IMR-90 (cell line): ENCODE measurements around the gene LMBR1L. TPM values are rescaled to one million over a fixed set of nuclear protein-coding genes. Genes with fewer than 3 reads are reported as not detected.
"Not testable (repeated sequence)": the region's sequence is repeated elsewhere in the genome, so short reads cannot be mapped to it uniquely, and the experiment has no call there.

Experiments
- ATAC-seq: fragments of 200-7000 bp; cut with Tn5 transposase; 2 replicates; pipeline ENCODE4 v1.9.1; 2020; ENCODE audit warnings: low read depth, mild to moderate bottlenecking, moderate library complexity
- BruUV-seq: library from RNA; stranded (reverse); fragments of 400-500 nt; replicated peaks from 2 replicates; lab custom pipeline; 2021; lab: Mats Ljungman, UMichigan
- CTCF ChIA-PET: fragments of 300-600 bp; formaldehyde crosslinking; extraction: SDS; loops from one replicate; lab custom pipeline; 2021; ENCODE audit warnings: antibody characterized with exemption; lab: Yijun Ruan, JAX
- POLR2A ChIA-PET: fragments of 300-600 bp; sonication (Branson Sonifier 250); formaldehyde crosslinking; loops from one replicate; lab custom pipeline; 2022; ENCODE audit warnings: antibody characterized with exemption; ENCODE audit not compliant: unreplicated experiment; lab: Charles Lee
- DNase-seq: peaks from one replicate; pipeline ENCODE4 v3.0.0; 2013
- H2AFZ ChIP-seq: replicated peaks from 2 replicates; pipeline ENCODE3; 2013; ENCODE audit warnings: low read length, mild to moderate bottlenecking; ENCODE audit not compliant: poor library complexity
- H2AK5ac ChIP-seq: 2 replicates; pipeline ENCODE4 v1.6.1; 2013; ENCODE audit warnings: low read depth, low read length, inconsistent platforms
- H2AK9ac ChIP-seq: replicated peaks from 2 replicates; pipeline ENCODE3; 2013; ENCODE audit warnings: mild to moderate bottlenecking, low read depth, low read length, moderate library complexity; ENCODE audit not compliant: poor library complexity
- H2BK120ac ChIP-seq: 2 replicates; pipeline ENCODE4 v1.6.1; 2013; ENCODE audit warnings: low read depth, low read length, inconsistent platforms
- H2BK15ac ChIP-seq: 3 replicates; pipeline ENCODE4 v1.6.1; 2013; ENCODE audit warnings: low read depth, low read length, inconsistent platforms
- H2BK20ac ChIP-seq: 2 replicates; pipeline ENCODE4 v1.6.1; 2013; ENCODE audit warnings: low read depth, mild to moderate bottlenecking, inconsistent platforms, low read length, moderate library complexity
- H2BK5ac ChIP-seq: 2 replicates; pipeline ENCODE4 v1.6.1; 2013; ENCODE audit warnings: mild to moderate bottlenecking, low read depth, low read length, inconsistent platforms; ENCODE audit not compliant: poor library complexity, severe bottlenecking
- H3K14ac ChIP-seq: replicated peaks from 2 replicates; pipeline ENCODE4 v1.6.1; 2013; ENCODE audit warnings: low read depth, low read length, inconsistent platforms
- H3K18ac ChIP-seq: 2 replicates; pipeline ENCODE4 v1.6.1; 2013; ENCODE audit warnings: low read depth, low read length, control low read depth
- H3K23ac ChIP-seq: 2 replicates; pipeline ENCODE4 v1.6.1; 2013; ENCODE audit warnings: low read depth, low read length, inconsistent platforms
- H3K27ac ChIP-seq: 2 replicates; pipeline ENCODE4 v1.5.1; 2013; ENCODE audit warnings: mild to moderate bottlenecking, control low read depth, low read length; ENCODE audit not compliant: insufficient read depth
- H3K27me3 ChIP-seq: 2 replicates; pipeline ENCODE4 v1.6.1; 2013; ENCODE audit warnings: low read length; ENCODE audit not compliant: control insufficient read depth, insufficient read depth
- H3K36me3 ChIP-seq: 2 replicates; pipeline ENCODE4 v1.6.1; 2013; ENCODE audit warnings: low read length, mixed read lengths; ENCODE audit not compliant: control insufficient read depth, insufficient read depth
- H3K4ac ChIP-seq: 2 replicates; pipeline ENCODE4 v1.6.1; 2013; ENCODE audit warnings: low read depth, low read length, inconsistent platforms
- H3K4me1 ChIP-seq: 2 replicates; pipeline ENCODE4 v1.6.1; 2013; ENCODE audit warnings: low read length, mixed read lengths; ENCODE audit not compliant: control insufficient read depth, insufficient read depth
- H3K4me2 ChIP-seq: 2 replicates; pipeline ENCODE4 v1.6.1; 2013; ENCODE audit warnings: low read depth, mild to moderate bottlenecking, control low read depth, low read length, moderate library complexity
- H3K4me3 ChIP-seq: 2 replicates; pipeline ENCODE4 v1.5.1; 2013; ENCODE audit warnings: low read depth, mild to moderate bottlenecking, control low read depth, low read length, moderate library complexity; ENCODE audit not compliant: insufficient read depth
- H3K56ac ChIP-seq: 2 replicates; pipeline ENCODE4 v1.6.1; 2013; ENCODE audit warnings: low read length, inconsistent platforms; ENCODE audit not compliant: insufficient read depth; ENCODE audit errors: extremely low read depth
- H3K79me1 ChIP-seq, 2 experiments: 2 replicates each; pipeline ENCODE4 v1.6.1; 2013; ENCODE audit warnings: low read length in 2 of 2, inconsistent platforms in 1 of 2, low read depth in 1 of 2
- H3K9ac ChIP-seq: 2 replicates; pipeline ENCODE4 v1.6.1; 2013; ENCODE audit warnings: low read depth, low read length, control low read depth
- H3K9me1 ChIP-seq: 2 replicates; pipeline ENCODE4 v1.6.1; 2013; ENCODE audit warnings: low read length, inconsistent platforms; ENCODE audit not compliant: insufficient read depth
- H3K9me3 ChIP-seq: 2 replicates; pipeline ENCODE4 v1.6.1; 2013; ENCODE audit warnings: low read length; ENCODE audit not compliant: control insufficient read depth, insufficient read depth
- H4K20me1 ChIP-seq: 2 replicates; pipeline ENCODE4 v1.6.1; 2013; ENCODE audit warnings: low read length, inconsistent platforms; ENCODE audit not compliant: insufficient read depth
- H4K5ac ChIP-seq: 2 replicates; pipeline ENCODE4 v1.6.1; 2013; ENCODE audit warnings: mild to moderate bottlenecking, low read depth, low read length, control low read depth
- H4K8ac ChIP-seq, 2 experiments: 2 replicates each; pipeline ENCODE4 v1.6.1; 2013; ENCODE audit warnings: low read depth in 2 of 2, low read length in 2 of 2, control low read depth in 1 of 2, inconsistent platforms in 1 of 2
- H4K91ac ChIP-seq: 2 replicates; pipeline ENCODE4 v1.6.1; 2013; ENCODE audit warnings: low read depth, low read length, inconsistent platforms; ENCODE audit not compliant: insufficient read depth
- RCOR1 ChIP-seq: IDR thresholded peaks from 2 replicates; pipeline ENCODE4 v1.6.1; 2012; ENCODE audit warnings: mild to moderate bottlenecking, low read length, improper control_type of control experiment; ENCODE audit not compliant: insufficient replicate concordance
- WGBS, 2 experiments: methylation state at CpG; one replicate each; pipeline versions ENCODE4 v1.1.5 to v1.1.7; 2013; ENCODE audit warnings: missing lambda C conversion rate in 2 of 2; ENCODE audit not compliant: insufficient read length in 1 of 2; ENCODE audit errors: extremely low coverage in 2 of 2; 5-methylcytosine and 5-hydroxymethylcytosine counted together
- dilution Hi-C: fragments of 300-500 bp; cut with HindIII; formaldehyde crosslinking; loops from one replicate; pipeline ENCODE4 v1.14.3; 2018; ENCODE audit warnings: low sequenced_read_pairs; ENCODE audit not compliant: unreplicated experiment
- in situ Hi-C: fragments of 300-500 bp; cut with MboI; formaldehyde crosslinking; loops from 3 replicates; pipeline ENCODE4 v1.14.3; 2019; ENCODE audit warnings: low sequenced_read_pairs, inconsistent platforms, mixed read lengths
- intact Hi-C: fragments of 100-400 bp; cut with micrococcal nuclease; formaldehyde crosslinking; loops from 2 replicates; pipeline ENCODE4 v1.10.0; 2022
- polyA plus RNA-seq, 3 experiments: library from polyadenylated mRNA; depleted of rRNA; stranded (reverse); fragments of >200 nt; gene quantifications; 2 replicates each; pipeline ENCODE4 v1.2.3, GENCODE V29; 2012; ENCODE audit warnings: low replicate concordance in 1 of 3
- total RNA-seq: library from RNA; depleted of rRNA; stranded (reverse); fragments of >200 nt; gene quantifications from 2 replicates; pipeline ENCODE4 v1.2.3, GENCODE V29; 2012
- TF ChIP-seq, protein P1 (sequence below): fragments of 150-350 bp; IDR thresholded peaks from 2 replicates; pipeline ENCODE4 v1.6.1; 2016; ENCODE audit warnings: low read depth, mild to moderate bottlenecking, low read length, moderate library complexity, borderline replicate concordance

Gene LMBR1L
- total and polyA plus RNA-seq, 2 of the 4 experiments (the other 2 are of a cell fraction), result 33.0 to 44.6 TPM

- TF ChIP-seq, protein P1, sequence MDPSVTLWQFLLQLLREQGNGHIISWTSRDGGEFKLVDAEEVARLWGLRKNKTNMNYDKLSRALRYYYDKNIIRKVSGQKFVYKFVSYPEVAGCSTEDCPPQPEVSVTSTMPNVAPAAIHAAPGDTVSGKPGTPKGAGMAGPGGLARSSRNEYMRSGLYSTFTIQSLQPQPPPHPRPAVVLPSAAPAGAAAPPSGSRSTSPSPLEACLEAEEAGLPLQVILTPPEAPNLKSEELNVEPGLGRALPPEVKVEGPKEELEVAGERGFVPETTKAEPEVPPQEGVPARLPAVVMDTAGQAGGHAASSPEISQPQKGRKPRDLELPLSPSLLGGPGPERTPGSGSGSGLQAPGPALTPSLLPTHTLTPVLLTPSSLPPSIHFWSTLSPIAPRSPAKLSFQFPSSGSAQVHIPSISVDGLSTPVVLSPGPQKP, result no peak
- TF ChIP-seq RCOR1, result no peak
Measured at GRCh38 chr12:49129332-49130150, 18.9 kb upstream of the LMBR1L start (continued).

GRCh38 chr12:49127971-49128370 is 17.3 kb upstream of the LMBR1L start:
- POLR2A ChIA-PET, result interaction anchor here (0.8 kb wide), 1 partner anchor 116 kb away, joined by 3 read pairs; no protein-coding TSS in a partner anchor

More at GRCh38 chr12:49127971-49128370, 17.3 kb upstream of the LMBR1L start:
- H2BK120ac ChIP-seq, dilution Hi-C loops, H2AK9ac ChIP-seq, H3K4me1 ChIP-seq, H2AK5ac ChIP-seq, H3K27me3 ChIP-seq, H3K4ac ChIP-seq, DNase-seq, H3K9me3 ChIP-seq, H3K27ac ChIP-seq, intact Hi-C loops, H3K23ac ChIP-seq, H2BK15ac ChIP-seq, ATAC-seq, H3K14ac ChIP-seq, H3K9ac ChIP-seq, H3K9me1 ChIP-seq, H4K5ac ChIP-seq, H3K56ac ChIP-seq, H2BK20ac ChIP-seq, H2AFZ ChIP-seq, H2BK5ac ChIP-seq, H4K91ac ChIP-seq, H3K4me2 ChIP-seq, H3K18ac ChIP-seq, H3K4me3 ChIP-seq, in situ Hi-C loops, H4K8ac ChIP-seq: not testable (repeated sequence)
- BruUV-seq, result TSS peak; percentile 87
- CTCF ChIA-PET, result interaction anchor here (1.2 kb wide), 1 partner anchor 40 kb away, joined by 3 read pairs; no protein-coding TSS in a partner anchor
- H3K36me3 ChIP-seq, result peaks cover 25% of the 10 kb centered on the region
- peaks cover 43% of the 10 kb centered on the region for H4K20me1 ChIP-seq
- no CpG with 5 or more reads among the region's 8 CpGs for WGBS, 2 experiments
- peaks cover 6 to 44% of the 10 kb centered on the region in 2 experiments for H3K79me1 ChIP-seq
